Gastroesophageal sphincter (tissue), 4 donors: ENCODE measurements around the gene MAPK8. TPM values are rescaled to one million over a fixed set of nuclear protein-coding genes. Genes with fewer than 3 reads are reported as not detected.

ENCODE experiments used
- ATAC-seq: fragments of 150-250 bp; one replicate; pipeline ENCODE4 v1.9.1; 2016; ENCODE audit warnings: mild to moderate bottlenecking, moderate library complexity
- H3K27ac ChIP-seq, 4 donors: fragments of 200-600 bp; sonication (generic) in 3 of 4; 1 replicate in 3 of 4; 2 replicates in 1 of 4; pipeline ENCODE4 v1.5.1; 2016 to 2019
- H3K27me3 ChIP-seq: fragments of 200-600 bp; sonication (generic); one replicate; pipeline ENCODE4 v1.5.1; 2019
- H3K36me3 ChIP-seq, 2 donors: fragments of 200-600 bp; sonication (generic); one replicate each; pipeline ENCODE4 v1.5.1; 2019; ENCODE audit warnings: control low read depth in 1 of 2
- H3K4me1 ChIP-seq, 3 donors: fragments of 200-600 bp; sonication (generic); 1 replicate in 2 of 3; 2 replicates in 1 of 3; pipeline ENCODE4 v1.5.1; 2016 to 2019; ENCODE audit warnings: control low read depth in 2 of 3
- H3K4me3 ChIP-seq, 2 donors: fragments of 200-600 bp; sonication (generic); one replicate each; pipeline ENCODE4 v1.5.1; 2019; ENCODE audit warnings: mild to moderate bottlenecking in 1 of 2, moderate library complexity in 1 of 2
- H3K9me3 ChIP-seq, 3 donors: fragments of 200-600 bp; sonication (generic); one replicate each; pipeline ENCODE4 v1.5.1; 2017 to 2019; ENCODE audit warnings: control low read depth in 2 of 3
- EP300 ChIP-seq: sonication (generic); formaldehyde crosslinking; IDR thresholded peaks from one replicate; pipeline ENCODE4 v1.6.1; 2017; ENCODE audit warnings: antibody characterized with exemption, mild to moderate bottlenecking
- POLR2A ChIP-seq, 2 donors: fragments of 450-650 bp; IDR thresholded peaks; one replicate each; pipeline ENCODE4 v1.6.1; 2017; ENCODE audit warnings: antibody characterized with exemption in 2 of 2, mild to moderate bottlenecking in 2 of 2, moderate library complexity in 1 of 2
- POLR2AphosphoS5 ChIP-seq: sonication (generic); formaldehyde crosslinking; IDR thresholded peaks from one replicate; pipeline ENCODE4 v1.6.1; 2017; ENCODE audit warnings: antibody characterized with exemption
- WGBS, 2 donors: methylation state at CpG; one replicate each; pipeline ENCODE4 v1.1.5; 2018; ENCODE audit warnings: low coverage in 1 of 2; 5-methylcytosine and 5-hydroxymethylcytosine counted together
- total RNA-seq, 4 donors: library from RNA; depleted of rRNA; stranded (reverse); fragments of >200 nt; gene quantifications; one replicate each; pipeline ENCODE4 v1.1.0, GENCODE V29; 2016
- TF ChIP-seq, protein P1 (sequence below), 4 experiments: fragments of 200-600 bp in 2 of 4; fragments of 450-650 bp in 2 of 4; sonication (generic) in 1 of 4; IDR thresholded peaks; one replicate each; pipeline ENCODE4 v1.5.1; 2017 to 2019; ENCODE audit warnings: antibody characterized with exemption in 4 of 4, mild to moderate bottlenecking in 2 of 4, moderate library complexity in 2 of 4

MAPK8 gene
- total RNA-seq, 4 donors from 2014 or later: 35.6 to 63.7 (median 40.7) TPM

DNA sequence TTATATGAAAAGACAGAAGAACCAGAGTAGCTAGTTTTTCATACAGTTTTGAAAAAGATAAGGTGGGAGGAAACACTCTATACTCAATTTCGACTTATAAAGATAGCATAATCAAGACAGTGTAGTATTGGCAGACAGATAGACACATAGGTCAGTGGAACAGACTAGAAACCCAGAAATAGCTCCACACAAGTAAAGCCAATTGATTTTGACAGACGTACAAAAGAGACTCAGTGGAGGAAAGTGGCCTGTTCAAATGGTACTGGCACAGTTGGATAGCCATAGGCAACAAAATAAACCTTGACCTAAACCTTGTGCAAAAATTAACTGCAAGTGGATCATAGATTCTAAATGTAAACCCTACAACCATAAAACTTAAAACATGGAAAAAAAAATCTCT, 46.8 kb downstream of the MAPK8 start:
- Histone ChIP-seq H3K27ac (no peak overlapping the region), H3K9me3 (peaks cover 0 to 5% (median 0%) of the 10 kb centered on the region in 3 donors), H3K27me3 (no peaks in the 10 kb centered on the region), H3K36me3 (no peaks in the 10 kb centered on the region), H3K4me1 (no peaks in the 10 kb centered on the region), H3K4me3 (no peak overlapping the region)
- WGBS, 2 donors: 75 to 80% methylated on average over 2 of the region's 2 CpGs
- ATAC-seq: no peak
- TF ChIP-seq, protein P1, sequence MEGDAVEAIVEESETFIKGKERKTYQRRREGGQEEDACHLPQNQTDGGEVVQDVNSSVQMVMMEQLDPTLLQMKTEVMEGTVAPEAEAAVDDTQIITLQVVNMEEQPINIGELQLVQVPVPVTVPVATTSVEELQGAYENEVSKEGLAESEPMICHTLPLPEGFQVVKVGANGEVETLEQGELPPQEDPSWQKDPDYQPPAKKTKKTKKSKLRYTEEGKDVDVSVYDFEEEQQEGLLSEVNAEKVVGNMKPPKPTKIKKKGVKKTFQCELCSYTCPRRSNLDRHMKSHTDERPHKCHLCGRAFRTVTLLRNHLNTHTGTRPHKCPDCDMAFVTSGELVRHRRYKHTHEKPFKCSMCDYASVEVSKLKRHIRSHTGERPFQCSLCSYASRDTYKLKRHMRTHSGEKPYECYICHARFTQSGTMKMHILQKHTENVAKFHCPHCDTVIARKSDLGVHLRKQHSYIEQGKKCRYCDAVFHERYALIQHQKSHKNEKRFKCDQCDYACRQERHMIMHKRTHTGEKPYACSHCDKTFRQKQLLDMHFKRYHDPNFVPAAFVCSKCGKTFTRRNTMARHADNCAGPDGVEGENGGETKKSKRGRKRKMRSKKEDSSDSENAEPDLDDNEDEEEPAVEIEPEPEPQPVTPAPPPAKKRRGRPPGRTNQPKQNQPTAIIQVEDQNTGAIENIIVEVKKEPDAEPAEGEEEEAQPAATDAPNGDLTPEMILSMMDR (IDR thresholded peaks at IDR 0.05): no peak
- TF ChIP-seq POLR2AphosphoS5 (no peak), EP300 (no peak), POLR2A (IDR thresholded peaks at IDR 0.05) (no peak)

DNA sequence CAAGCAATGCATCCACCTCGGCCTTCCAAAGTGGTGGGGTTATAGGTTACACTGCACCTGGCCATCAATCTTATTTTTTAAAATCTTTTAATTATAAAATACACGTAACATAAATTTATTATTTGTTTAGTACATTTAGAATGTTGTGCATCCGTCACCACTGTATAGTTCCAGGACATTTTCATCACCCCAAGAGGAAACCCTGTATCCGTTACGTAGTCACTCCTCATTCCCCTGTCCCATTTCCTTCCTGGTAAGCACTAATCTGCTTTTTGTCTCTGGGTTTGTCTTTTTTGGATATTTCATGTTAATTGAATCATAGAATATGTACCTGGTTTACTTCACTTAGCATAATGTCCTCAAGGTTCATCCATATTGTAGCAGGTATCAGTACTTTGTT, 51.2 kb downstream of the MAPK8 start:
- TF ChIP-seq POLR2AphosphoS5: no peak
- no peak for TF ChIP-seq POLR2A (IDR thresholded peaks at IDR 0.05)
- TF ChIP-seq EP300: no peak
- TF ChIP-seq, protein P1 (IDR thresholded peaks at IDR 0.05): no peak
- peaks cover 0 to 24% (median 0%) of the 10 kb centered on the region in 3 donors for H3K4me1 ChIP-seq
- H3K27ac ChIP-seq: no peak overlapping the region
- ATAC-seq: no peak
- 89 to 98% methylated on average over 4 to 5 of the region's 5 CpGs for WGBS, 2 donors
- H3K27me3 ChIP-seq: no peaks in the 10 kb centered on the region
- no peaks in the 10 kb centered on the region for H3K36me3 ChIP-seq
- no peaks in the 10 kb centered on the region for H3K9me3 ChIP-seq
- no peak overlapping the region for H3K4me3 ChIP-seq

DNA sequence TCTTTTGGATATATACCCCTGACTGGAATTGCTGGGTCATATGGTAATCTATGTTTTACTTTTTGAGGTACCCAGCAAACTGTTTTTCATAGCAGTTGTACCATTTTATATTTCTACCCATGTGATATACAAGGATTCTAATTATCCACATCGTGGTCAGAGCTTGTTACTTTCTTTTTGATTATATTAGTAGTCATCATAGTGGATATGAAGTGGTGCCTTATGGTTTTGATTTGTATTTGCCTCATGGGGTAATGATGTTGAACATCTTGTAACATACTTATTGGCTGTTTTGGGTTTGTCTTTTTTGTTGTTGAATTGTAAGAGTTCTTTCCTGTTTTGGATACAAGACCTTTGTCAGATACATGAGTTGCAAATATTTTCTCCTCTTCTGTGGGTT, 51.7 kb downstream of the MAPK8 start:
- H3K9me3 ChIP-seq: no peaks in the 10 kb centered on the region
- no peak overlapping the region for H3K4me3 ChIP-seq
- no peak overlapping the region for H3K27ac ChIP-seq
- no peak for TF ChIP-seq EP300
- TF ChIP-seq, protein P1 (IDR thresholded peaks at IDR 0.05): no peak
- no peak for TF ChIP-seq POLR2AphosphoS5
- no peak for TF ChIP-seq POLR2A (IDR thresholded peaks at IDR 0.05)
- H3K36me3 ChIP-seq: no peaks in the 10 kb centered on the region
- H3K27me3 ChIP-seq: no peaks in the 10 kb centered on the region
- no peak for ATAC-seq
- H3K4me1 ChIP-seq: peaks cover 0 to 24% (median 0%) of the 10 kb centered on the region in 3 donors
- 75 to 93% methylated on average over 1 of the region's 1 CpG for WGBS, 2 donors

DNA sequence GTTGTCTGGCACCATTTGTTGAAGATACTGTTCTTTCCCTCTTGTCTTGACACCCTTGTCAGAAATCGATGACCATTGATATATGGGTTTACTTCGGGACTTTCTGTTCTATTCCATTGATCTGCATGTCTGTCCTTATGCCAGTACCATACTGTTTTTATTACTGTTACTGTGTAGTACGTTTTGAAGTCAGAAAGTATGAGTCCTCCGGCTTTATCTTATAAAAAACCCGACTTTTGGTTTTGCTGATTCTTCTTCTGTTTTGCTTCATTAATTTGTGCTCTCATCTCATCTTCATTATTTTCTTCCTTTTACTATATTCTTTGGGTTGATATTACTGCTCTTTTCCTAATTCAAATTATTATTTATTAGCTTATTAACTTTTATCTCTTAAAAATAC, 52.4 kb downstream of the MAPK8 start:
- Histone ChIP-seq H3K4me1 (peaks cover 0 to 28% (median 2%) of the 10 kb centered on the region in 3 donors), H3K4me3 (no peak overlapping the region), H3K27ac (no peak overlapping the region), H3K36me3 (no peaks in the 10 kb centered on the region), H3K9me3 (no peaks in the 10 kb centered on the region), H3K27me3 (no peaks in the 10 kb centered on the region)
- ATAC-seq: no peak
- 84 to 95% methylated on average over 5 of the region's 5 CpGs for WGBS, 2 donors
- TF ChIP-seq EP300 (no peak), POLR2AphosphoS5 (no peak), POLR2A (IDR thresholded peaks at IDR 0.05) (no peak)
- TF ChIP-seq, protein P1 (IDR thresholded peaks at IDR 0.05): no peak

DNA sequence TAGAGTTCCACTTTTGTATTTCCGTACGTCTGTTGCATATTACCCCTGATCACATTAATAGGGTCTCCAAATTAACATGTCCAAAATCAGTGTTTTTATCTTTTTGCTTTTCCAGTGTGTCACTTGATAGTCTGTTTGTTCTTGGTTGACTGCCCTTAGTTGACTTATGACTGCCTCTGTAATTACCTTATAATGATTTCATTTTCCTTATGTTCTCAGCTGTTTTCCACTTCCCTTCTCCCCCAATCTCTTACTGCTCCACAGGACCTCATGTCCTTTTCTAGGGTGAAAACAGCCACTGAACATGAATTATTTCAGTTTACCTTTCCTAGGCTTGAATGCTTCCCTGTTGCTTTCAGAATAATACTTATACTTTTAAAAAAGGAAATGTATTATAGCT, 54.7 kb downstream of the MAPK8 start:
- TF ChIP-seq, protein P1 (IDR thresholded peaks at IDR 0.05): no peak
- no peak for TF ChIP-seq EP300
- ATAC-seq: no peak

More for the DNA sequence above, 54.7 kb downstream of the MAPK8 start:
- no peak overlapping the region for H3K4me3 ChIP-seq
- H3K36me3 ChIP-seq: no peaks in the 10 kb centered on the region
- no peak overlapping the region for H3K27ac ChIP-seq
- H3K27me3 ChIP-seq: no peaks in the 10 kb centered on the region
- peaks cover 5 to 48% (median 8%) of the 10 kb centered on the region in 3 donors for H3K4me1 ChIP-seq
- 57 to 83% methylated on average over 2 of the region's 2 CpGs for WGBS, 2 donors
- no peaks in the 10 kb centered on the region for H3K9me3 ChIP-seq
